ENCODE data around the gene EEF2KMT.
A peak's percentile ranks its signal among the peaks of the same experiment; 100 is the strongest.

Gene EEF2KMT

DNA sequence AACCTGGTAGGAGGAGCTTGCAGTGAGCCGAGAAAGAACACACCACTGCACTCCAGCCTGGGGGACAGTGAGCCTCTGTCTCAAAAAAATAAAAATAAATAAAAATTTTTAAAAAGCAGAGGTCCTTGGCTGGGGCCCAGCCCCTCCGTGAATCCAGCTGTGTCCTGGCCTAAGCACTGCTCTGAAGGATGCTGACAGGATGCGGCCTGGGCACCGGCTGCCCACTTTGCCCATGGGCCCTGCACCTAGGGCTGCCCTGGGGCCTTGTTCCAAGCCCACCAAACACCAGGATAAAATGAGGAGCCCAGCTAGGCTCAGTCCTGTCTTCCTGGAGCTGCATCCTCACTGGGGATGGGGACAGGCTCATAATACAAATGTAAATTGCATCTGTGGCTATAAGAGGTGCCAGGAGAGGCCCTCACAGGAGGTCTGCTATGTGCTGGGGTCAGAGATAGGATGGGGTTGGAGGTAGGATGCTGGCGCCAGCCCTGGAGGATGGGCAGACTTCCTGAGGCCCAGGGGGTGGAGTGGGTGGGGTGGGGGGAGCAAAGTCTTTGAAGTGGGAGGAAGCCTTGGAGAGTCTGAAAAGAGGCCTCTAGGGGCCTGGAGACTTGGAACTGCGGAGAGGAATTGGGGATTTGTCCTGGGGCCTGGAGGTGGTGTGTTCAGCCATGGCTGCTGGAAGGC, 38.1 kb downstream of the EEF2KMT start:
- DNase-seq = no peak
- Histone ChIP-seq H3K4me3 (ENCODE audit: low read depth, low read length) (no peak overlapping the region), H3K27ac (no peak overlapping the region), H3K36me3 (replicated peaks) (no peaks in the 10 kb centered on the region), H3K27me3 (replicated peaks) (no peaks in the 10 kb centered on the region)
- TF ChIP-seq CTCF (IDR thresholded peaks at IDR 0.05; ENCODE audit: low read depth, low read length, missing control alignments) = no peak
- in situ Hi-C loops (cut with HindIII; ENCODE audit: low pct_ligation_motif_present, low sequenced_read_pairs) = no loop called here

- no peaks in the 10 kb centered on the region for H3K27me3 ChIP-seq (replicated peaks)
- DNase-seq = peak; percentile 45
Observed at GRCh38 chr16:5058476-5058875, 39.1 kb downstream of the EEF2KMT start.

GRCh38 chr16:5056352-5056751, 41.2 kb downstream of the EEF2KMT start:
- Histone ChIP-seq H3K36me3 (replicated peaks) (no peaks in the 10 kb centered on the region), H3K4me3 (ENCODE audit: low read depth, low read length) (no peak overlapping the region), H3K27ac (no peak overlapping the region), H3K27me3 (replicated peaks) (no peaks in the 10 kb centered on the region)
- peak; percentile 18 for DNase-seq
- in situ Hi-C loops (cut with HindIII; ENCODE audit: low pct_ligation_motif_present, low sequenced_read_pairs) = no loop called here
- peak; percentile 71 for TF ChIP-seq CTCF (IDR thresholded peaks at IDR 0.05; ENCODE audit: low read depth, low read length, missing control alignments)

More at GRCh38 chr16:5058476-5058875, 39.1 kb downstream of the EEF2KMT start:
- in situ Hi-C loops (cut with HindIII; ENCODE audit: low pct_ligation_motif_present, low sequenced_read_pairs) = no loop called here
- Histone ChIP-seq H3K4me3 (ENCODE audit: low read depth, low read length) (no peak overlapping the region), H3K27ac (no peak overlapping the region), H3K36me3 (replicated peaks) (no peaks in the 10 kb centered on the region)
- peak; percentile 52 for TF ChIP-seq CTCF (IDR thresholded peaks at IDR 0.05; ENCODE audit: low read depth, low read length, missing control alignments)

GRCh38 chr16:5054876-5055865, 42.4 kb downstream of the EEF2KMT start:
- in situ Hi-C loops (cut with HindIII; ENCODE audit: low pct_ligation_motif_present, low sequenced_read_pairs) = no loop called here
- Histone ChIP-seq H3K27ac (no peak overlapping the region), H3K4me3 (ENCODE audit: low read depth, low read length) (no peak overlapping the region), H3K27me3 (replicated peaks) (no peaks in the 10 kb centered on the region), H3K36me3 (replicated peaks) (no peaks in the 10 kb centered on the region)
- no peak for DNase-seq
- TF ChIP-seq CTCF (IDR thresholded peaks at IDR 0.05; ENCODE audit: low read depth, low read length, missing control alignments) = no peak

- no peak for TF ChIP-seq CTCF (IDR thresholded peaks at IDR 0.05; ENCODE audit: low read depth, low read length, missing control alignments)
- Histone ChIP-seq H3K27ac (no peak overlapping the region), H3K27me3 (replicated peaks) (no peaks in the 10 kb centered on the region), H3K36me3 (replicated peaks) (no peaks in the 10 kb centered on the region), H3K4me3 (ENCODE audit: low read depth, low read length) (no peak overlapping the region)
- in situ Hi-C loops (cut with HindIII; ENCODE audit: low pct_ligation_motif_present, low sequenced_read_pairs) = no loop called here
- no peak for DNase-seq
Observed at GRCh38 chr16:5046914-5047313, 50.7 kb downstream of the EEF2KMT start.

All from brain microvascular endothelial cell (primary cell).